ENCODE measurements around the gene SYPL1. TPM values are rescaled to one million over a fixed set of nuclear protein-coding genes. Genes with fewer than 3 reads are reported as not detected.

The SYPL1 gene
- total RNA-seq, 2 donors from 2014 or later: 68.5 to 89.1 TPM

DNA sequence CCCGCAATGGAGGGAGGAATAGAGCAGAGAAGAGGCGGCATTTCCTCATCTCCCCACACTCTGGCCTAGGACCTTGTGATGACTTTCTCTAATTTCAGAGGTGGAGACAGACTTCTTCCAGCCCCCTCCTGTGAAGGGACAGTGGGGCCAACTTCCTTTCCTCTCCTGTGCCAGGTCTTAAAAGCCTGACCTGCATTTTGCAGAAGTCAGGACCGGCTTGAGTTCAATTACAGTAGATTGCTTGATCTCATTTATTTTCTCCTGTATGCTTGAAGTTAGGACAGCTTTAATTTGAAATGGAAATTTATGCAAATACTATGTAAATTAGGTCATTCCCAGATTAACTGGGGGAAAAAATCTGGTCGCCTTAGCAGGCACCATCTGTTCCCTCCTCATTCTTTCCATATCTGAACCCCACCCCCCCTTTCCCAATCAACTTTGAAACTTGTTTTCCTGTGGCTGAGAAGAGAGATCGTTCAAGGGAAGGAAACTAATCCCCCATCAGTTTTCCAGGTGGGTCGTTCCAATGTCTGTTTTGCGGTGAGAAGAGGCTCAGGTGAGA lies 57.1 kb downstream of the SYPL1 start:
- no peaks in the 10 kb centered on the region for H3K36me3 ChIP-seq

DNA sequence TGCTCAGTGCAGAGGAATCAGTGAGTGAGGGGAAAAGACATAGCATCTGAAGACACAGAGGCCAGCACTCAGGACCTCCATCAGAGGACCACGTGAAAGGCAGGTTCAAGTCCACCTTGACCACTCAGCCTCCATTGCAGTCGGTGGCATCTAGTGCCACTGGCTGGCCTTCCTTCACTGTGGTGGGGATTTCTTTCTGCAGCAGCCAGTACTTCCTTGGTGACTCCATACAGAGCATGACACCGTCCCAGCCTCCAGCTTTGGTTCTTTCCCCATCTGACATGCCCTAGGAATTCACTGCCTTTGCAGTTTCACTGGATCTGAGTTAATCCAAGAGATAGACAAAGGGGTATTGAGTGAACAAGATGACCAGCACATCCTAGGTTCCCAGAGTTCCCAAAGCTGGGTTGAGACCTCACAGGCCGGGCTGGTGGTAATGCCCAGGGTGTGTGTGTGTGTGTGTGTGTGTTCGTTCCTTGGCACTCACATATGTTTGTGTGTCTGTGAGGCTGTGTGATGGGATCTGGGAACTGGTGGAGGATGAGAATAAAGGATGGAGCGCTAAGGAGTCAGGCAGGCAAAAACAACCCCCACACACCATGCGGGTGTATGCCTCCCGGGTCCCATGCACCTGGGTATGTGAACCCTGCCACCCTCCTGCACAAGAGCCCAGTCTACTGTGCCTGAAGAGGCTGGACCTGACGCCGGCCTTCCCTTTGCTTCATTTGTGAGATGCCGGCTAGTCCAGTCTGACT lies 57.8 kb downstream of the SYPL1 start:
- H3K4me1 ChIP-seq: peaks cover 0 to 16% of the 10 kb centered on the region in 2 donors
- TF ChIP-seq, protein P1, sequence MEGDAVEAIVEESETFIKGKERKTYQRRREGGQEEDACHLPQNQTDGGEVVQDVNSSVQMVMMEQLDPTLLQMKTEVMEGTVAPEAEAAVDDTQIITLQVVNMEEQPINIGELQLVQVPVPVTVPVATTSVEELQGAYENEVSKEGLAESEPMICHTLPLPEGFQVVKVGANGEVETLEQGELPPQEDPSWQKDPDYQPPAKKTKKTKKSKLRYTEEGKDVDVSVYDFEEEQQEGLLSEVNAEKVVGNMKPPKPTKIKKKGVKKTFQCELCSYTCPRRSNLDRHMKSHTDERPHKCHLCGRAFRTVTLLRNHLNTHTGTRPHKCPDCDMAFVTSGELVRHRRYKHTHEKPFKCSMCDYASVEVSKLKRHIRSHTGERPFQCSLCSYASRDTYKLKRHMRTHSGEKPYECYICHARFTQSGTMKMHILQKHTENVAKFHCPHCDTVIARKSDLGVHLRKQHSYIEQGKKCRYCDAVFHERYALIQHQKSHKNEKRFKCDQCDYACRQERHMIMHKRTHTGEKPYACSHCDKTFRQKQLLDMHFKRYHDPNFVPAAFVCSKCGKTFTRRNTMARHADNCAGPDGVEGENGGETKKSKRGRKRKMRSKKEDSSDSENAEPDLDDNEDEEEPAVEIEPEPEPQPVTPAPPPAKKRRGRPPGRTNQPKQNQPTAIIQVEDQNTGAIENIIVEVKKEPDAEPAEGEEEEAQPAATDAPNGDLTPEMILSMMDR (IDR thresholded peaks at IDR 0.05): no peak
- no peaks in the 10 kb centered on the region for H3K27me3 ChIP-seq
- H3K27ac ChIP-seq: no peak overlapping the region
- H3K9me3 ChIP-seq: no peaks in the 10 kb centered on the region
- H3K4me3 ChIP-seq: no peak overlapping the region
- DNase-seq (ENCODE audit: low spot score): no peak
- H3K36me3 ChIP-seq: no peaks in the 10 kb centered on the region

More for the DNA sequence above, 57.1 kb downstream of the SYPL1 start:
- TF ChIP-seq, protein P1 (IDR thresholded peaks at IDR 0.05): no peak
- no peak overlapping the region for H3K4me3 ChIP-seq
- DNase-seq (ENCODE audit: low spot score): no peak
- no peaks in the 10 kb centered on the region for H3K27me3 ChIP-seq
- no peak overlapping the region for H3K27ac ChIP-seq
- no peaks in the 10 kb centered on the region for H3K9me3 ChIP-seq
- peaks cover 0 to 15% of the 10 kb centered on the region in 2 donors for H3K4me1 ChIP-seq

DNA sequence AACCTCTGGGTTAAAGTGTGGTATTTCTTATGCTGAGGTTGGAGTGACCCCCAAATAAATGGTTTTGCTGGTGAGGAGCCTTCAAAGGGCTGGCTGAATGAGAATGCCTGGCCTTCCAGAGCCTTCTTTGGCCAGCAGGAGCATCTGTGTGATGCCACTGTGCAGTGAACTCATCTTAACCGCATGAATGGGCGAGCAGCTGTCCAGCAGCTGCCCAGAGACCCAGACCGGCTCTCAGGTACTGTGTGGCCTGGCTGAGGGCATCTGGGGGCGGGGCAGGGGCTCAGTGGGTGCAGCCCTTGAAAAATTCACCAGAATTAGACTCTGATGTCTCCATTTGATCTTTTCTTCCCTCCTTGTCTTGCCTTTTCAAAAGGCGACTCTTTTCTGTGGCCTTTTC lies 59.0 kb downstream of the SYPL1 start:
- H3K9me3 ChIP-seq: no peaks in the 10 kb centered on the region
- H3K4me1 ChIP-seq: peaks cover 0 to 16% of the 10 kb centered on the region in 2 donors
- H3K27ac ChIP-seq: no peak overlapping the region
- no peaks in the 10 kb centered on the region for H3K36me3 ChIP-seq
- no peak overlapping the region for H3K4me3 ChIP-seq
- TF ChIP-seq, protein P1 (IDR thresholded peaks at IDR 0.05): no peak
- H3K27me3 ChIP-seq: no peaks in the 10 kb centered on the region
- DNase-seq (ENCODE audit: low spot score): no peak

DNA sequence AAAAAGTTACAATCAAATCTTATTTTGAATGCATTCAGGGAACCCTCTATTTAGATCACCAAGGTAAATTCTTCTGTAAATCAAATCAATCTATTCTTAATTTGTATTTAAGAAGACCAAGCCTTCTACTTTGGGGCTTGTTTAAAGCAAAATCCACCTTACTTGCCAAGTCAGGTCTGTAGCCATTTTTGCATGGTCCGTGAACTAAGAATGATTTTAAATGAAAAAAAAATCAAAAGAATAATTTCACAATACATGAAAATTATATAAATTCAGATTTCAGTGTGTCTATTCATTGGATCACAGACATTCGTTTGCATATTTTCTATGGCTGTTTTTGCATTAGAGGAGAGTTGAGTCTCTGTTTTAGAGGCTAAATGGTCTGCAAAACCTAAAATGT lies 59.4 kb downstream of the SYPL1 start:
- TF ChIP-seq, protein P1 (IDR thresholded peaks at IDR 0.05): no peak
- H3K27me3 ChIP-seq: no peaks in the 10 kb centered on the region
- H3K27ac ChIP-seq: no peak overlapping the region
- peaks cover 0 to 16% of the 10 kb centered on the region in 2 donors for H3K4me1 ChIP-seq
- H3K4me3 ChIP-seq: no peak overlapping the region
- H3K36me3 ChIP-seq: no peaks in the 10 kb centered on the region
- no peaks in the 10 kb centered on the region for H3K9me3 ChIP-seq
- DNase-seq (ENCODE audit: low spot score): no peak

DNA sequence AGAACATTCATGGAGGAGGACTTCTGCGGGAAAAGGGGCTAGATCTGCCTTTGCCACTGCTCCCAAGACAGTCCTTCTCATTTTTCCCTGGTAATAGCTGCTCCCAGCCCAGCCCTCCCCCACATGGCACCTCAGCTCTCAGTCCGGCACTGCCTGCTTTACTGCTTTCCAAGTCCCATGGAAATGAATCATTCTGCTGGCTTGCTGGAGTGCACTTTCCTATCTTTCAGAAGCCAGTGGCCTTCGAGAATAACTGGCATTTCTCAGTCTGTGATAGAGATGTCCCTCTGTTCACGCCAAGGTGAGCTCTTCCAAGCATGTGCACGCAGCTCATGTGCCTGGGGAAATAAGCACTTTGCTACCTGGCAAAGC lies 61.4 kb downstream of the SYPL1 start:
- no peaks in the 10 kb centered on the region for H3K36me3 ChIP-seq
- peaks cover 0 to 11% of the 10 kb centered on the region in 2 donors for H3K4me1 ChIP-seq
- H3K4me3 ChIP-seq: no peak overlapping the region
- peak overlapping the region in 1 of 2 donors; percentile 32 for H3K27ac ChIP-seq
- DNase-seq (ENCODE audit: low spot score): no peak
- no peaks in the 10 kb centered on the region for H3K9me3 ChIP-seq
- TF ChIP-seq, protein P1 (IDR thresholded peaks at IDR 0.05): no peak
- no peaks in the 10 kb centered on the region for H3K27me3 ChIP-seq

Measured in right atrium auricular region (tissue), 2 donors.